HepG2 (cell line): ENCODE measurements around the gene OR52I2. TPM values are rescaled to one million over a fixed set of nuclear protein-coding genes. Genes with fewer than 3 reads are reported as not detected.
A peak's percentile ranks its signal among the peaks of the same experiment; 100 is the strongest.

Experiments
- ATAC-seq: fragments of 200-7000 bp; cut with Tn5 transposase; 3 replicates; pipeline ENCODE4 v1.9.1; 2020; ENCODE audit warnings: mild to moderate bottlenecking, moderate library complexity
- BruUV-seq: library from RNA; stranded (reverse); fragments of 400-500 nt; replicated peaks from 2 replicates; lab custom pipeline; 2021; lab: Mats Ljungman, UMichigan
- CTCF ChIA-PET: fragments of 300-600 bp; formaldehyde crosslinking; extraction: SDS; loops from one replicate; lab custom pipeline; 2021; ENCODE audit warnings: low total read pairs, inconsistent platforms, low intra/inter-chr PET ratio; lab: Yijun Ruan, JAX
- POLR2A ChIA-PET: fragments of 350-600 bp; sonication (Branson Sonifier 250); formaldehyde crosslinking; loops from one replicate; lab custom pipeline; 2020; ENCODE audit warnings: antibody characterized with exemption, inconsistent platforms; lab: Yijun Ruan, JAX
- DNase-seq: peaks from one replicate; pipeline ENCODE4 v3.0.0-alpha.2; 2015; ENCODE audit warnings: low spot score
- FAIRE-seq: peaks from 3 replicates; lab custom pipeline; 2011; peaks lifted over from hg19 to GRCh38; lab: Jason Lieb, UNC
- H2AFZ ChIP-seq: one replicate; pipeline ENCODE4 v1.6.1; 2011; ENCODE audit warnings: low read length, inconsistent platforms
- H3K27ac ChIP-seq: fragments of 300-600 bp; 3 replicates; pipeline ENCODE4 v1.8.0; 2011; ENCODE audit warnings: mixed run types, mild to moderate bottlenecking, mixed read lengths, low read length, inconsistent platforms; ENCODE audit not compliant: insufficient read depth; ENCODE audit errors: extremely low read length
- H3K27me3 ChIP-seq, 2 experiments: fragments of 200-600 bp in 1 of 2; 2 replicates in 1 of 2; 3 replicates in 1 of 2; pipeline versions ENCODE4 v1.6.0 to v1.8.0; 2011; ENCODE audit warnings: low read length in 2 of 2, mild to moderate bottlenecking in 2 of 2, moderate library complexity in 2 of 2, inconsistent platforms in 1 of 2; ENCODE audit not compliant: insufficient read depth in 2 of 2, control insufficient read depth in 1 of 2
- H3K36me3 ChIP-seq, 2 experiments: fragments of 200-600 bp in 1 of 2; replicated peaks in 1 of 2; 2 replicates in 1 of 2; 3 replicates in 1 of 2; pipeline versions ENCODE4 v1.5.1 to v1.8.0; 2011; ENCODE audit warnings: low read length in 2 of 2, inconsistent platforms in 1 of 2; ENCODE audit not compliant: insufficient read depth in 2 of 2, control insufficient read depth in 1 of 2
- H3K4me1 ChIP-seq: 2 replicates; pipeline ENCODE4 v1.5.1; 2012; ENCODE audit warnings: low read length, inconsistent platforms; ENCODE audit not compliant: insufficient read depth
- H3K4me2 ChIP-seq: 2 replicates; pipeline ENCODE4 v1.6.0; 2011; ENCODE audit warnings: low read depth, low read length, inconsistent platforms
- H3K4me3 ChIP-seq, 3 experiments: fragments of 200-600 bp in 1 of 3; sonication (generic), shearing (Covaris generic) in 1 of 3; replicated peaks in 1 of 3; 2 replicates each; pipeline ENCODE4 v1.5.1; 2011 to 2016; ENCODE audit warnings: low read length in 3 of 3, inconsistent platforms in 2 of 3, low read depth in 2 of 3, mild to moderate bottlenecking in 2 of 3, control low read depth in 1 of 3, mixed read lengths in 1 of 3; ENCODE audit not compliant: insufficient read depth in 1 of 3
- H3K79me2 ChIP-seq: one replicate; pipeline ENCODE4 v1.6.1; 2011; ENCODE audit warnings: low read length, inconsistent platforms; ENCODE audit not compliant: insufficient read depth
- H3K9ac ChIP-seq: 2 replicates; pipeline ENCODE4 v1.6.0; 2011; ENCODE audit warnings: mild to moderate bottlenecking, low read depth, low read length, inconsistent platforms; ENCODE audit not compliant: insufficient read depth
- H3K9me3 ChIP-seq: 2 replicates; pipeline ENCODE4 v1.5.1; 2012; ENCODE audit warnings: mild to moderate bottlenecking, low read length
- H4K20me1 ChIP-seq: 2 replicates; pipeline ENCODE4 v1.6.0; 2011; ENCODE audit warnings: inconsistent platforms, mild to moderate bottlenecking, low read length, moderate library complexity; ENCODE audit not compliant: insufficient read depth
- HNRNPK ChIP-seq: fragments of 200-400 bp; formaldehyde crosslinking; IDR thresholded peaks from 2 replicates; pipeline ENCODE4 v1.6.1; 2018; ENCODE audit warnings: low read length, low read depth, moderate library complexity, mild to moderate bottlenecking; ENCODE audit not compliant: poor library complexity, severe bottlenecking
- NPAS2 ChIP-seq: sonication (generic); formaldehyde crosslinking; IDR thresholded peaks from 2 replicates; pipeline ENCODE4 v1.8.0; 2022; ENCODE audit warnings: mild to moderate bottlenecking, missing genetic modification reagents, borderline replicate concordance
- SP140L ChIP-seq: sonication (generic); formaldehyde crosslinking; IDR thresholded peaks from 2 replicates; pipeline ENCODE4 v1.4.0; 2020; ENCODE audit warnings: missing genetic modification reagents, borderline replicate concordance
- WGBS: methylation state at CpG from one replicate; pipeline ENCODE4 v1.1.6; 2017; ENCODE audit warnings: low lambda C conversion rate; 5-methylcytosine and 5-hydroxymethylcytosine counted together
- in situ Hi-C: cut with HindIII; loops from 2 replicates; pipeline ENCODE4 v1.10.0; 2017; ENCODE audit warnings: low pct_unique_long_range_greater_than_20kb; ENCODE audit not compliant: extremely low pct_ligation_motif_present
- intact Hi-C: fragments of 100-400 bp; cut with micrococcal nuclease; formaldehyde crosslinking; loops from one replicate; pipeline ENCODE4 v1.10.0; 2022; ENCODE audit not compliant: unreplicated experiment
- polyA plus RNA-seq, 8 experiments: library from polyadenylated mRNA; depleted of rRNA in 3 of 8; stranded (reverse) in 7 of 8; unstranded in 1 of 8; fragments of >200 nt; fragmentation: Illumina TruSeq in 4 of 8; extraction: Trizol in 4 of 8; gene quantifications; 2 replicates each; pipeline versions ENCODE4 v1.2.1 to v1.2.3, GENCODE V29; 2011 to 2016; ENCODE audit warnings: low read depth in 4 of 8, missing spikeins in 1 of 8, mixed read lengths in 1 of 8; ENCODE audit not compliant: insufficient read depth in 1 of 8
- total RNA-seq, 5 experiments: library from RNA; depleted of rRNA; stranded (reverse); fragments of >200 nt; fragmentation: Illumina TruSeq; extraction: Trizol; gene quantifications; 2 replicates each; pipeline ENCODE4 v1.2.3, GENCODE V29; 2016; ENCODE audit warnings: low read depth in 1 of 5
- TF ChIP-seq, protein P1 (sequence below), 2 experiments: sonication (generic) in 1 of 2; formaldehyde crosslinking in 1 of 2; IDR thresholded peaks; 2 replicates each; pipeline versions ENCODE4 v1.6.1 to v1.9.0; 2014 to 2022; ENCODE audit warnings: antibody characterized with exemption in 1 of 2, borderline replicate concordance in 1 of 2, inconsistent platforms in 1 of 2, low read depth in 1 of 2, missing genetic modification reagents in 1 of 2
- TF ChIP-seq, protein P2 (sequence below): sonication (generic); formaldehyde crosslinking; IDR thresholded peaks from 2 replicates; pipeline ENCODE4 v1.5.1; 2020; ENCODE audit warnings: mild to moderate bottlenecking, missing genetic modification reagents

The OR52I2 gene
- total and polyA plus RNA-seq, 2 of the 13 experiments (the other 11 are each of a cell fraction or from before 2014, with no cell fraction given), result not detected

DNA sequence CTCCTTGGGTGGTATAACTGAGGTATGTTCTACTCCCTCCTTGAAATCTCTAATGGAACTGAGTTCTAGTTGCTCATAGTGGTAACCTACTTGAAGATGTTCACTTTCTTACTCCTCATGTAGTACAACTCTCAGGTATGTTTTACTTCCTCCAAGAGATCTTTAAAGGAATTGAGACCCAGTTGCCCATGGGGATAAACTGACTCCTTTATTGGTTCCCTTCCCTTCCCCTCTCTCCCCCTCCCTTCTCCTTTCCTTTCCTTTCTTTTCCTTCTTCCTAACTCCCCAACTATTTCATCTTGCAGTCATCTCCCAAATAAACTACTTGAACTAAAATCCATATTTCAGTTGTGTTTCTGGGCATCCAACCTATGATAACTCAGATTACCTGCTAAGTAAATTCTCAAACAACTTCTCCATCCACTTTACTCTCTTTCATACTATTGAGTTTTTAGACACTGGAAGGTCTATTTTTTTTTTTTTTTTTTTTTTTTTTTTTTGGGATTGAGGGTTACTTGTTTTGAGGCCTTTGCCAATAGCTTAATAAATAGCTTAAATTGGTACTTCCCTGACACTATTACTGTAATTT, 34.4 kb downstream of the OR52I2 start:
- no peak overlapping the region for H3K9ac ChIP-seq
- H3K4me1 ChIP-seq, result no peaks in the 10 kb centered on the region
- H3K79me2 ChIP-seq, result no peaks in the 10 kb centered on the region
- H3K36me3 ChIP-seq, result no peaks in the 10 kb centered on the region
- 0 out of 5 replicates have a peak, but pooled peaks cover 0 to 3% of the 10 kb centered on the region in 2 experiments for H3K27me3 ChIP-seq
- ATAC-seq (no peak), DNase-seq (no peak), FAIRE-seq (no peak)
- H3K4me2 ChIP-seq, result no peak overlapping the region
- H2AFZ ChIP-seq, result no peak overlapping the region
- in situ Hi-C loops, result no loop called here
- ChIA-PET POLR2A (no interaction called here), CTCF (no interaction called here)
- intact Hi-C loops, result no loop called here
- TF ChIP-seq SP140L, result no peak
- peak; percentile 96 for TF ChIP-seq HNRNPK
- BruUV-seq, result no TSS peak
- no peak overlapping the region for H3K27ac ChIP-seq
- no peaks in the 10 kb centered on the region for H4K20me1 ChIP-seq
- no peaks in the 10 kb centered on the region for H3K9me3 ChIP-seq
- no peak overlapping the region for H3K4me3 ChIP-seq

DNA sequence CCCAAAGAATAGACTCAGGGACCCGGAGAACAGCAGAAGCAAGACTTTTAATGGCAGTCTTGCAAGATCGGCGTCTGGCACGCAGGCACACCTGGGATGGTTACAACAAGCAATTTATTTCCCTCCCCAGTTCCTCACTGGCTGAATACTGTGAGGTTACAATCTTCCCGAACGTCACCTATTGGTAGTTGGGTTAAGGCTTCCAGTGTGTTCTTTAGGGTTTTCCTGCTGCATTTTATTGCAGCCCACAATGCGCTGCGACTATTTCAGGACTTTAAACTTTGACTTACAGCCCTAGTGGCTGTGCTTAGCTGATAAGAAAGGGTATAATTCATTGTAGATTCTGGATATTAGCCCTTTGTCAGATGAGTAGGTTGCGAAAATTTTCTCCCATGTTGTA, 38.0 kb downstream of the OR52I2 start:
- no peak overlapping the region for H3K4me2 ChIP-seq
- TF ChIP-seq, protein P1, sequence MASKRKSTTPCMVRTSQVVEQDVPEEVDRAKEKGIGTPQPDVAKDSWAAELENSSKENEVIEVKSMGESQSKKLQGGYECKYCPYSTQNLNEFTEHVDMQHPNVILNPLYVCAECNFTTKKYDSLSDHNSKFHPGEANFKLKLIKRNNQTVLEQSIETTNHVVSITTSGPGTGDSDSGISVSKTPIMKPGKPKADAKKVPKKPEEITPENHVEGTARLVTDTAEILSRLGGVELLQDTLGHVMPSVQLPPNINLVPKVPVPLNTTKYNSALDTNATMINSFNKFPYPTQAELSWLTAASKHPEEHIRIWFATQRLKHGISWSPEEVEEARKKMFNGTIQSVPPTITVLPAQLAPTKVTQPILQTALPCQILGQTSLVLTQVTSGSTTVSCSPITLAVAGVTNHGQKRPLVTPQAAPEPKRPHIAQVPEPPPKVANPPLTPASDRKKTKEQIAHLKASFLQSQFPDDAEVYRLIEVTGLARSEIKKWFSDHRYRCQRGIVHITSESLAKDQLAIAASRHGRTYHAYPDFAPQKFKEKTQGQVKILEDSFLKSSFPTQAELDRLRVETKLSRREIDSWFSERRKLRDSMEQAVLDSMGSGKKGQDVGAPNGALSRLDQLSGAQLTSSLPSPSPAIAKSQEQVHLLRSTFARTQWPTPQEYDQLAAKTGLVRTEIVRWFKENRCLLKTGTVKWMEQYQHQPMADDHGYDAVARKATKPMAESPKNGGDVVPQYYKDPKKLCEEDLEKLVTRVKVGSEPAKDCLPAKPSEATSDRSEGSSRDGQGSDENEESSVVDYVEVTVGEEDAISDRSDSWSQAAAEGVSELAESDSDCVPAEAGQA (IDR thresholded peaks at IDR 0.05; ENCODE audit: low read depth), result no peak
- TF ChIP-seq, protein P1 (CRISPR knock-in tag; IDR thresholded peaks at IDR 0.05; ENCODE audit: borderline replicate concordance), result no peak
- TF ChIP-seq NPAS2, result no peak
- TF ChIP-seq, protein P2, sequence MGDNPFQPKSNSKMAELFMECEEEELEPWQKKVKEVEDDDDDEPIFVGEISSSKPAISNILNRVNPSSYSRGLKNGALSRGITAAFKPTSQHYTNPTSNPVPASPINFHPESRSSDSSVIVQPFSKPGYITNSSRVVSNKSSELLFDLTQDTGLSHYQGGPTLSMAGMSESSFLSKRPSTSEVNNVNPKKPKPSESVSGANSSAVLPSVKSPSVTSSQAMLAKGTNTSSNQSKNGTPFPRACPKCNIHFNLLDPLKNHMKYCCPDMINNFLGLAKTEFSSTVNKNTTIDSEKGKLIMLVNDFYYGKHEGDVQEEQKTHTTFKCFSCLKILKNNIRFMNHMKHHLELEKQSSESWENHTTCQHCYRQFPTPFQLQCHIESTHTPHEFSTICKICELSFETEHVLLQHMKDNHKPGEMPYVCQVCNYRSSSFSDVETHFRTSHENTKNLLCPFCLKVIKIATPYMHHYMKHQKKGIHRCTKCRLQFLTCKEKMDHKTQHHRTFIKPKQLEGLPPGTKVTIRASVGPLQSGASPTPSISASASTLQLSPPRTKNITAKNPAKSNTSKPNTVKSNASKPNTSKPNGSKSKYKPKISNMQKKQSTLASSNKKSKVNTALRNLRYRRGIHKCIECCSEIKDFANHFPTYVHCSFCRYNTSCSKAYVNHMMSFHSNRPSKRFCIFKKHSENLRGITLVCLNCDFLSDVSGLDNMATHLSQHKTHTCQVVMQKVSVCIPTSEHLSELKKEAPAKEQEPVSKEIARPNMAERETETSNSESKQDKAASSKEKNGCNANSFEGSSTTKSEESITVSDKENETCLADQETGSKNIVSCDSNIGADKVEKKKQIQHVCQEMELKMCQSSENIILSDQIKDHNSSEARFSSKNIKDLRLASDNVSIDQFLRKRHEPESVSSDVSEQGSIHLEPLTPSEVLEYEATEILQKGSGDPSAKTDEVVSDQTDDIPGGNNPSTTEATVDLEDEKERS (CRISPR knock-in tag), result no peak
- H3K9ac ChIP-seq, result no peak overlapping the region
- in situ Hi-C loops, result no loop called here
- no peaks in the 10 kb centered on the region for H4K20me1 ChIP-seq
- ChIA-PET CTCF (no interaction called here), POLR2A (no interaction called here)
- 28% methylated on average over 9 of the region's 9 CpGs for WGBS
- H3K4me3 ChIP-seq, result no peak overlapping the region
- H3K4me1 ChIP-seq, result no peaks in the 10 kb centered on the region
- H3K27ac ChIP-seq, result no peak overlapping the region
- FAIRE-seq (no peak), ATAC-seq (no peak), DNase-seq (no peak)
- no peaks in the 10 kb centered on the region for H3K36me3 ChIP-seq
- no peak overlapping the region for H2AFZ ChIP-seq
- no peaks in the 10 kb centered on the region for H3K9me3 ChIP-seq
- no peaks in the 10 kb centered on the region for H3K79me2 ChIP-seq
- H3K27me3 ChIP-seq, result 0 out of 5 replicates have a peak, but pooled peaks cover 0 to 3% of the 10 kb centered on the region in 2 experiments
- BruUV-seq, result no TSS peak
- intact Hi-C loops, result no loop called here
